HG03175 (cell line): ENCODE data around the gene AGA.

Experiments
- ATAC-seq: cut with Tn5 transposase; IDR thresholded peaks from one replicate; pipeline ENCODE4 v1.9.1; 2021; ENCODE audit warnings: mild to moderate bottlenecking, moderate library complexity; ENCODE audit not compliant: unreplicated experiment

Gene AGA

DNA sequence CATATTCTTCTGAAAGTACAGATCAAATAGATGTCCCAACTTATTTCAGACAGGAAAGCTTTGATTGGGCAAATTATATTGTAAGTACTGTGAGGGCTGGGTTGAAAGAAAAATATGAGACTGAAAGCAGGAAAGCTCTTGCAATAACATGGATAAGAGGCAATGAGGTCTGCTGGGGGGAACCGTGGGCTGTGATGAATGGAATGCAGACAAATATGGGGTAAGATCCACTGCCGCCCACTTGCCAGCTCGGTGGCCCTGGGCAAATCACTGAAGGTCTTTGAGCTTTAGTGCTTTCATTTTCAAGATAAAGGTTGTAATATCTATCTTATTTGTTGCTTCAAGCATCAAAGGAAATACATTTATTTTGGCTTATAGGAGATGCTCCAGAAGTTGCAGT lies 51.0 kb downstream of the AGA start:
- ATAC-seq: no peak

GRCh38 chr4:177386278-177386815 lies 55.9 kb downstream of the AGA start:
- ATAC-seq: no peak

GRCh38 chr4:177385576-177386277 lies 56.5 kb downstream of the AGA start:
- ATAC-seq: no peak

GRCh38 chr4:177384856-177385397 lies 57.3 kb downstream of the AGA start:
- no peak for ATAC-seq

GRCh38 chr4:177381762-177382310 lies 60.4 kb downstream of the AGA start:
- ATAC-seq: no peak
